Common myeloid progenitor, CD34-positive (primary cell): ENCODE measurements around the gene NDUFB6.
"Not testable (repeated sequence)": the region's sequence is repeated elsewhere in the genome, so short reads cannot be mapped to it uniquely, and the experiment has no call there.

Experiments used
- CTCF ChIA-PET: fragments of 350-600 bp; sonication (Branson Sonifier 250); formaldehyde crosslinking; loops from one replicate; lab custom pipeline; 2021; ENCODE audit warnings: antibody characterized with exemption; lab: Charles Lee
- POLR2A ChIA-PET: fragments of 350-600 bp; sonication (Branson Sonifier 250); formaldehyde crosslinking; loops from one replicate; lab custom pipeline; 2021; ENCODE audit warnings: antibody characterized with exemption; lab: Charles Lee
- DNase-seq, 3 donors: peaks; one replicate each; pipeline versions ENCODE4 v3.0.0 to v3.0.0-alpha.2; 2013
- H3K27ac ChIP-seq, 2 experiments: 1 replicate in 1 of 2; 2 replicates in 1 of 2; pipeline ENCODE4 v1.7.0; 2013; ENCODE audit warnings: inconsistent platforms in 2 of 2, low read length in 2 of 2, mild to moderate bottlenecking in 2 of 2, low read depth in 1 of 2, moderate library complexity in 1 of 2; ENCODE audit not compliant: severe bottlenecking in 2 of 2, insufficient read depth in 1 of 2, poor library complexity in 1 of 2
- H3K27me3 ChIP-seq, 5 experiments: replicated peaks in 2 of 5; 1 replicate in 3 of 5; 2 replicates in 2 of 5; pipeline versions ENCODE4 v1.6.1 to v1.7.0; 2013; ENCODE audit warnings: low read length in 4 of 5, mild to moderate bottlenecking in 2 of 5, moderate library complexity in 2 of 5, inconsistent platforms in 1 of 5; ENCODE audit not compliant: insufficient read depth in 5 of 5, control insufficient read depth in 4 of 5
- H3K36me3 ChIP-seq, 4 experiments: 1 replicate in 2 of 4; 2 replicates in 2 of 4; pipeline versions ENCODE4 v1.6.1 to v1.7.0; 2013; ENCODE audit warnings: low read length in 3 of 4, control low read depth in 1 of 4, mild to moderate bottlenecking in 1 of 4; ENCODE audit not compliant: control insufficient read depth in 4 of 4, insufficient read depth in 4 of 4
- H3K4me1 ChIP-seq, 4 experiments: 1 replicate in 3 of 4; 2 replicates in 1 of 4; pipeline versions ENCODE4 v1.6.1 to v1.7.1; 2013; ENCODE audit warnings: low read length in 3 of 4, mild to moderate bottlenecking in 3 of 4, control low read depth in 1 of 4, inconsistent platforms in 1 of 4, moderate library complexity in 1 of 4; ENCODE audit not compliant: control insufficient read depth in 4 of 4, insufficient read depth in 4 of 4; ENCODE audit errors: control extremely low read depth in 1 of 4
- H3K4me3 ChIP-seq, 7 experiments: 1 replicate in 4 of 7; 2 replicates in 3 of 7; pipeline versions ENCODE4 v1.5.1 to v1.7.0; 2013; ENCODE audit warnings: mild to moderate bottlenecking in 7 of 7, low read length in 6 of 7, moderate library complexity in 6 of 7, inconsistent platforms in 2 of 7, low read depth in 2 of 7, control low read depth in 1 of 7; ENCODE audit not compliant: insufficient read depth in 4 of 7, control insufficient read depth in 1 of 7; ENCODE audit errors: extremely low read depth in 1 of 7
- H3K9me3 ChIP-seq, 5 experiments: 1 replicate in 4 of 5; 2 replicates in 1 of 5; pipeline versions ENCODE4 v1.6.1 to v1.7.1; 2013; ENCODE audit warnings: low read length in 4 of 5, mild to moderate bottlenecking in 2 of 5, inconsistent platforms in 1 of 5, low read depth in 1 of 5, moderate library complexity in 1 of 5; ENCODE audit not compliant: control insufficient read depth in 4 of 5, insufficient read depth in 2 of 5; ENCODE audit errors: control extremely low read depth in 1 of 5
- WGBS: methylation state at CpG from one replicate; pipeline ENCODE4 v1.1.5; 2013; ENCODE audit not compliant: insufficient coverage; 5-methylcytosine and 5-hydroxymethylcytosine counted together

The NDUFB6 gene

DNA sequence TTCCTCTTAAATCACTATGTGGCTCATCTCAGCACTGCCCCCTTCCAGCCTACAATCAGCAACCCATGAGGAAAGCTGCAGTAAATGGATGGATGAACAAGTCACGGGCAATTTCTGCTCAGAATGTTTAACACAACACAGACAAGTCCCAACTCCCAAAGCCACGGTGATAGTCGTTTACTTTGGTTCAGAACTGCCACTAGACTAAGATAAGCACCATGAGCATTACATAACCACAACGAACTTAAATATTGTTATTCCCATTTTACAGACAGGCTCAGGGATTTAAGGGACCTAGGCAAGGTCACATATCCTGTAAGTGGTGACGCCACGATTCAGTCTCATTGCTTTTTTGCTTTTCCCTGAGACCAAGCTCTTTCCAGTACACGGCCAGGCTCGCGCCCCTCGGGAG, 22.8 kb downstream of the NDUFB6 start:
- WGBS: 2% methylated on average over 8 of the region's 10 CpGs
- no peaks in the 10 kb centered on the region for H3K9me3 ChIP-seq
- H3K4me1 ChIP-seq: peaks cover 25 to 48% (median 33%) of the 10 kb centered on the region in 4 experiments
- H3K4me3 ChIP-seq: peak overlapping the region; percentile 89 to 98 (median 91)
- H3K27ac ChIP-seq: peak overlapping the region; percentile 75 to 98
- H3K36me3 ChIP-seq: peaks cover 2 to 11% (median 7%) of the 10 kb centered on the region in 4 experiments
- CTCF ChIA-PET: interaction anchor here (1.0 to 9.2 kb wide), 11 partner anchors 9 to 62 kb away, joined by 3 to 73 read pairs (median 7); partner anchors contain the start of genes NDUFB6 and RIGI
- peak in 2 of 3 donors; percentile 57 to 72 for DNase-seq
- POLR2A ChIA-PET: interaction anchor here (0.8 to 3.0 kb wide), 4 partner anchors 22 to 475 kb away, joined by 3 to 12 read pairs (median 6); partner anchors contain the start of genes DNAJA1, NDUFB6 and RIGI
- no peaks in the 10 kb centered on the region for H3K27me3 ChIP-seq

DNA sequence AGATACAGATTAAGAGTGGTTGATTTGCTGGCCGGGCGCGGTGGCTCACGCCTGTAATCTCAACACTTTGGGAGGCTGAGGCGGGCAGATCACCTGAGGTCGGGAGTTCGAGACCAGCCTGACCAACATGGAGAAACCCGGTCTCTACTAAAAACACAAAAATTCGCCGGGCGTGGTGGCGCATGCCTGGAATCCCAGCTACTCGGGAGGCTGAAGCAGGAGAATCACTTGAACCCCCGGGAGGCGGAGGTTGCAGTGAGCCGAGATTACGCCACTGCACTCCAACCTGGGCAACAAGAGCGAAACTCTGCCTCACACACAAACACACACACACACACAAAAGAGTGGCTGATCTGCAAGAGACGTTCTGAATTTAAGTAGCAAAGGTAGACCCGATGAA, 24.7 kb downstream of the NDUFB6 start:
- CTCF ChIA-PET: interaction anchor here (1.5 to 9.2 kb wide), 4 partner anchors 18 to 25 kb away, joined by 3 to 73 read pairs (median 41); partner anchors contain the start of genes NDUFB6 and RIGI
- over 99% methylated on average over 17 of the region's 20 CpGs for WGBS
- H3K9me3 ChIP-seq, H3K4me3 ChIP-seq, H3K27ac ChIP-seq, H3K27me3 ChIP-seq, POLR2A ChIA-PET, DNase-seq: not testable (repeated sequence)
- peaks cover 11 to 30% (median 16%) of the 10 kb centered on the region in 4 experiments for H3K4me1 ChIP-seq
- peaks cover 6 to 18% (median 14%) of the 10 kb centered on the region in 4 experiments for H3K36me3 ChIP-seq

DNA sequence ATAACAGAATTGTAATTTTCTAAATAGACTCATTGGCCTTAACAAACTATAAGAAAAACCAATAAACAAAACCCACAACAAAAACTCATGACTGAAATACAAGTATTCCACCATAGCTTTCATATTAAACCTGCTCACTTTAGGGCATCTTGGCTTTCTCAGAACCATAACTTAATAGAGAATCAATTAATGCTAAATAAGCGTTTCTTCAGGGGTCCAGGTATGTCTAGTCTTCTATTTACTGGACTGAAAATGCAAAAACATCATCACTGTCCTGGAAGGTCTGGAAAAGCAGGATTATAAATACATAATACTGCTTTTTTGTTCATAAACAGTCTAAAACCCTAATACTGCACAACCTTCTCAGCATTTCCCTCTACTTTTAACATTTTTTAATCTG, 27.1 kb downstream of the NDUFB6 start:
- Histone ChIP-seq H3K27me3 (no peaks in the 10 kb centered on the region), H3K27ac (no peak overlapping the region), H3K4me3 (no peak overlapping the region), H3K9me3 (no peaks in the 10 kb centered on the region), H3K36me3 (peaks cover 14 to 38% (median 30%) of the 10 kb centered on the region in 4 experiments), H3K4me1 (peaks cover 7 to 15% (median 8%) of the 10 kb centered on the region in 4 experiments)
- POLR2A ChIA-PET: interaction anchor here (0.6 kb wide), 1 partner anchor 9 kb away, joined by 3 read pairs; no protein-coding TSS in a partner anchor
- DNase-seq: no peak
- no CpG with 5 or more reads among the region's 1 CpG for WGBS
- CTCF ChIA-PET: interaction anchor here (0.7 to 4.5 kb wide), 6 partner anchors 12 to 167 kb away, joined by 3 to 22 read pairs (median 13); partner anchors contain the start of genes NDUFB6 and RIGI

DNA sequence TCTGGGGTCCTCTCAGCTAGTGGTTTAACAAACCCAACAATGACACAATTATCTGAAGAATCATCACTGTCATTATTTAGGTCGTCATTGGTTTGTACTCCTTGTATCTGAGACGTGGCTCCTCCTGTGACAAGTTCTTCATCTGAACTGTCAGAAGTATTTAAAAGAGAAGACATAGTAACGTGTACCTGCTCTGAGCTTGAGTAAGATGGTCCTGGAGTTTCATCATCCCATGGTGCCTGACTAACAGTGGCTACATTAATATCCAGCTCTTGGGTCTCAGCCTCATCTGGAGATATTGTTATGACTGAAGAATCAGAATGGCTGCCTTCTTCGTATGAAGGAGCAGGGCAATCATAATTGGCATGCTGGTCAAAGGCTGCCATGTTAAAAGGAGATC, 29.9 kb downstream of the NDUFB6 start:
- DNase-seq: no peak
- POLR2A ChIA-PET: no interaction called here
- 98% methylated on average over 4 of the region's 4 CpGs for WGBS
- Histone ChIP-seq H3K4me1 (no peaks in the 10 kb centered on the region), H3K27ac (no peak overlapping the region), H3K36me3 (peaks cover 14 to 51% (median 31%) of the 10 kb centered on the region in 4 experiments), H3K27me3 (no peaks in the 10 kb centered on the region), H3K9me3 (no peaks in the 10 kb centered on the region), H3K4me3 (no peak overlapping the region)
- CTCF ChIA-PET: interaction anchor here (0.9 to 2.2 kb wide), 2 partner anchors 9 to 33 kb away, joined by 3 to 8 read pairs; no protein-coding TSS in a partner anchor

DNA sequence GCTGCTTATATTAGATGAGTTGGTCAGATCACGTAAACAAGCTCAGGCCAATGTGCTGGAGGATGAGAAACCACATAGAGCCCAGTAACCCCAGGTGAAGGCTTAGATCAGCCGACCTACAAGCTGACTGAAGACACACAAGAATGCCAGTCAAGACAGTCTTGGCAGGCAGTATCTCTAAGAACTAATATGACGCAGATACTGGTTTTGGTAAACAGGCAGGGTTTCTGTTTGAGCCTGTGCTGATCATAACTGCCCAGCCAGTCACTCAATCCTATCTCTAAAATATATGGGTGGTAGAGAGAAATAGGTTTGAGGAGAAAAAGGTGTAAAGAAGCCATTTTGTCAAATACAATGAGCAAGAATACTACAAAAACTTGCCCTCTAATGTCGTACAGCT, 39.1 kb downstream of the NDUFB6 start:
- Histone ChIP-seq H3K9me3 (peaks cover 0 to 9% (median 0%) of the 10 kb centered on the region in 5 experiments), H3K36me3 (peaks cover 0 to 17% (median 4%) of the 10 kb centered on the region in 4 experiments), H3K4me1 (no peaks in the 10 kb centered on the region), H3K27ac (no peak overlapping the region), H3K4me3 (no peak overlapping the region), H3K27me3 (no peaks in the 10 kb centered on the region)
- ChIA-PET CTCF (interaction anchor here (0.9 to 1.7 kb wide), 6 partner anchors 10 to 40 kb away, joined by 3 to 8 read pairs (median 4); no protein-coding TSS in a partner anchor), POLR2A (no interaction called here)
- 100% methylated on average over 3 of the region's 4 CpGs for WGBS
- DNase-seq: no peak

DNA sequence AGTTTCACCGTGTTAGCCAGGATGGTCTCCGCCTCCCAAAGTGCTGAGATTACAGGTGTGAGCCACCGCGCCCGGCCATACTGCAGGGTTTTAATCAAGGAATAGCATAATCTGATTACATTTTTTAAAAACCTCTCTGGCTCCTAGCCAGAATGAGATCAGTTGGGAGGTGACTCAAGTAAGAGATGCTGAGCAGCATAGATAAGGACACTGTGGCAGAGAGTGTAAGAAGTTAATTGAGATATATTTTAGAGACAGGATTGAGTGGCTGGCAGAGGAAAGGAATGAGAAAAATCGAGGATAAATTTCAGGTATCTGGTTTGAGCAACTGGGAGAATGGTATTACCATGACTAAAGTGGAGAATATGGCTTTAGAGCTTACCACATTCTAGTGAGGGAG, 39.6 kb downstream of the NDUFB6 start:
- Histone ChIP-seq H3K27me3 (no peaks in the 10 kb centered on the region), H3K27ac (no peak overlapping the region), H3K9me3 (peaks cover 0 to 9% (median 0%) of the 10 kb centered on the region in 5 experiments), H3K4me3 (no peak overlapping the region), H3K36me3 (peaks cover 0 to 17% (median 4%) of the 10 kb centered on the region in 4 experiments), H3K4me1 (no peaks in the 10 kb centered on the region)
- WGBS: 86% methylated on average over 1 of the region's 6 CpGs
- peak in 1 of 3 donors; percentile 37 for DNase-seq
- POLR2A ChIA-PET: no interaction called here
- CTCF ChIA-PET: interaction anchor here (1.0 to 1.7 kb wide), 4 partner anchors 11 to 41 kb away, joined by 3 to 8 read pairs (median 4); no protein-coding TSS in a partner anchor

DNA sequence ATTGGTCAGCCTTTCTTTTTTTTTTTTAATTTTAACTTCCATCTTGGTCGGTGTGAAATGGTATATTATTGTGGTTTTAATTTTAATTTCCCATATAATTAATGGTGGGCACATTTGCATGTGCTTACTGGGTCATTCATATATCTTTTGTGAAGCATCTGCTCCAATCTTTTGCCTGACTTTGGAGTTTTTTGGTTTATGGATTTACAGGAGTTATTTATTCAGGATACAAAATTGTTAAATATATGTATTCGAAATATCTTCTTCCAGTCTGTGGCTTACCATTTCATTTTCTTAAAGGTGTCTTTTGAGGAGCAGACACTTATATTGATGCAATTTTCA, 46.3 kb downstream of the NDUFB6 start:
- no CpG with 5 or more reads among the region's 2 CpGs for WGBS
- no peak for DNase-seq
- peak overlapping the region; percentile 81 to 98 (median 95) for H3K4me3 ChIP-seq
- H3K27ac ChIP-seq: peak overlapping the region; percentile 61 to 83
- H3K36me3 ChIP-seq: peaks cover 0 to 12% (median 3%) of the 10 kb centered on the region in 4 experiments
- H3K27me3 ChIP-seq: no peaks in the 10 kb centered on the region
- ChIA-PET POLR2A (interaction anchor here (1.4 to 1.7 kb wide), 2 partner anchors 24 to 142 kb away, joined by 3 to 7 read pairs; no protein-coding TSS in a partner anchor), CTCF (interaction anchor here (0.7 to 3.4 kb wide), 19 partner anchors 12 to 147 kb away, joined by 3 to 21 read pairs (median 5); partner anchors contain the start of genes NDUFB6 and SMIM27)
- H3K9me3 ChIP-seq: peaks cover 0 to 14% (median 0%) of the 10 kb centered on the region in 5 experiments
- peaks cover 7 to 18% (median 13%) of the 10 kb centered on the region in 4 experiments for H3K4me1 ChIP-seq
